Activated CD8-positive, alpha-beta T cell treated with anti-CD3 and anti-CD28 coated beads, Interleukin-2, amount 10 ng/mL, durations not matched to agents 7 days and 5 days (primary cell): ENCODE results near the gene MTUS2. TPM values are rescaled to one million over a fixed set of nuclear protein-coding genes. Genes with fewer than 3 reads are reported as not detected.

Experiments
- ATAC-seq: fragments of 150-1000 bp; cut with Tn5 transposase; one replicate; pipeline ENCODE4 v1.10.0; 2021; ENCODE audit warnings: moderate library complexity
- CTCF ChIA-PET: fragments of 350-600 bp; sonication (Branson Sonifier 250); formaldehyde crosslinking; loops from one replicate; lab custom pipeline; 2021; ENCODE audit warnings: antibody characterized with exemption; lab: Charles Lee
- POLR2A ChIA-PET: fragments of 350-600 bp; sonication (Branson Sonifier 250); formaldehyde crosslinking; loops from one replicate; lab custom pipeline; 2021; ENCODE audit warnings: antibody characterized with exemption; lab: Charles Lee
- DNase-seq: peaks from one replicate; pipeline ENCODE4 v3.0.0-alpha.2; 2020
- H3K27ac Mint-ChIP-seq: one replicate; pipeline ENCODE4 v1.8.0; 2021; ENCODE audit warnings: mild to moderate bottlenecking, mixed read lengths
- H3K27me3 Mint-ChIP-seq: one replicate; pipeline ENCODE4 v1.8.0; 2021; ENCODE audit warnings: low read depth, mixed read lengths
- H3K36me3 Mint-ChIP-seq: one replicate; pipeline ENCODE4 v1.8.0; 2021; ENCODE audit warnings: low read depth, mixed read lengths
- H3K4me1 Mint-ChIP-seq: one replicate; pipeline ENCODE4 v1.8.0; 2021; ENCODE audit warnings: low read depth, mixed read lengths
- H3K4me3 Mint-ChIP-seq: one replicate; pipeline ENCODE4 v1.8.0; 2021; ENCODE audit warnings: mild to moderate bottlenecking, mixed read lengths
- H3K9me3 Mint-ChIP-seq: one replicate; pipeline ENCODE4 v1.8.0; 2022; ENCODE audit warnings: mixed read lengths; ENCODE audit not compliant: insufficient read depth
- total RNA-seq, 2 experiments: library from RNA; stranded (reverse); gene quantifications; one replicate each; pipeline ENCODE4 v1.2.3, GENCODE V29; 2021

MTUS2 gene
- total RNA-seq, 2 experiments from 2014 or later, result not detected

DNA sequence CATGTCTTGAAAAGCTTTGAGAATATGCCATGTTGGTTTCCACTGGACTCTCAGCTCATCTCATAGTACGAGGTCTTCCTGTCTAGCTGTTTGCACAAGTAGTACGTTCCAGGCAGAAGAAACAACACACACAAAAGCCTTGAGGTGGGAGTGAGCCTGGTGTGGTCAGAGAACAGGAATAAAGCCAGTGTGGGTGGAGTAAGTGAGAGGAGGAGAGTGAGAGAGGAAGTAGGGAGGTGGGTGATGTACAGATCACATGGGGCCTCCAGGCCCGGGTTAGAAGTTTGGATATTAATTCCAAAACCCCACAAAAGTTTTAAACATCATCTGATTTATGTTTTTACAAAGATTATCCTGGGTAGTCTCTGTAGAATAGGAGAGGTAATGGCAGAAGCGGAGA, 230.6 kb downstream of the MTUS2 start:
- Mint-ChIP-seq H3K27me3 (no peaks in the 10 kb centered on the region), H3K36me3 (no peaks in the 10 kb centered on the region), H3K27ac (no peak overlapping the region), H3K9me3 (peaks cover 13% of the 10 kb centered on the region), H3K4me1 (no peaks in the 10 kb centered on the region), H3K4me3 (no peak overlapping the region)
- ChIA-PET POLR2A (no interaction called here), CTCF (no interaction called here)
- ATAC-seq, result no peak
- no peak for DNase-seq

DNA sequence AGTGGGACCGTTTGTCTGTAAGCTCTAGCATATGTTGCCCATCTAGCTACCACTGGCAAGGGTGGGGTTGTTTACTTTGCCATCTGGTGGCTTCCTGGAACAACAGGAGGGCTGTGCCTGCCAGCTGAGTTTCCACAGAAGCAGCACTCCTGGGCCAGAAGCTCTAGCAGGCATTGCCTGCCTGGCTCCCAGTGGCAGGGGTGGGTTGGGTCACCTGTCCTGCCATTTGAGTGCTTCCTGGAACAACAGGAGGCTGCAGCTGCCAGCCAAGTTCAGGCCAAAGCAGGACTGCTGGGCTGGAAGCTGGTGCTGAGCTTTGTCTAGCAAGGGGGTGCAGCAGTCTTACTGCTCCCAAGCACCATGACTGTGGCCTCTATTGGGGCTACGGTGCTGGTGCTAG, 239.7 kb downstream of the MTUS2 start:
- Mint-ChIP-seq H3K36me3 (no peaks in the 10 kb centered on the region), H3K4me3 (no peak overlapping the region)
- POLR2A ChIA-PET, result no interaction called here

DNA sequence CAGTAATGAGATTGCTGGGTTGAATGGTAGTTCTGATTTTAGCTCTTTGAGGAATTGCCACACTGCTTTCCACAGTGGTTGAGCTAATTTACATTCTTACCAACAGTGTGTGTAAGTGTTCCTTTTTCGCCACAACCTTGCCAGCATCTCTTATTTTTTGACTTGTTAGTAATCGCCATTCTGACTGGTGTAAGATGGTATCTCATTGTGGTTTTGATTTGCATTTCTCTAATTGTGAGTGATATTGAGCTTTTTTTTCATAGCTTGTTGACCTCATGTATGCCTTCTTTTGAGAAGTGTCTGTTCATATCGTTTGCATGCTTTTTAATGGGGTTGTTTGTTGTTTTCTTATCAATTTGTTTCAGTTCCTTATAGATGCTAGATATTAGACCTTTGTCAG, 245.0 kb downstream of the MTUS2 start:
- Mint-ChIP-seq H3K9me3 (no peaks in the 10 kb centered on the region), H3K4me3 (no peak overlapping the region), H3K27ac (no peak overlapping the region), H3K36me3 (no peaks in the 10 kb centered on the region), H3K27me3 (no peaks in the 10 kb centered on the region), H3K4me1 (no peaks in the 10 kb centered on the region)
- CTCF ChIA-PET, result no interaction called here
- POLR2A ChIA-PET, result no interaction called here
- DNase-seq (no peak), ATAC-seq (no peak)

More for the DNA sequence above, 239.7 kb downstream of the MTUS2 start:
- Mint-ChIP-seq H3K27me3 (no peaks in the 10 kb centered on the region), H3K9me3 (peaks cover 14% of the 10 kb centered on the region), H3K4me1 (no peaks in the 10 kb centered on the region), H3K27ac (no peak overlapping the region)
- CTCF ChIA-PET, result no interaction called here
- ATAC-seq, result no peak
- no peak for DNase-seq

DNA sequence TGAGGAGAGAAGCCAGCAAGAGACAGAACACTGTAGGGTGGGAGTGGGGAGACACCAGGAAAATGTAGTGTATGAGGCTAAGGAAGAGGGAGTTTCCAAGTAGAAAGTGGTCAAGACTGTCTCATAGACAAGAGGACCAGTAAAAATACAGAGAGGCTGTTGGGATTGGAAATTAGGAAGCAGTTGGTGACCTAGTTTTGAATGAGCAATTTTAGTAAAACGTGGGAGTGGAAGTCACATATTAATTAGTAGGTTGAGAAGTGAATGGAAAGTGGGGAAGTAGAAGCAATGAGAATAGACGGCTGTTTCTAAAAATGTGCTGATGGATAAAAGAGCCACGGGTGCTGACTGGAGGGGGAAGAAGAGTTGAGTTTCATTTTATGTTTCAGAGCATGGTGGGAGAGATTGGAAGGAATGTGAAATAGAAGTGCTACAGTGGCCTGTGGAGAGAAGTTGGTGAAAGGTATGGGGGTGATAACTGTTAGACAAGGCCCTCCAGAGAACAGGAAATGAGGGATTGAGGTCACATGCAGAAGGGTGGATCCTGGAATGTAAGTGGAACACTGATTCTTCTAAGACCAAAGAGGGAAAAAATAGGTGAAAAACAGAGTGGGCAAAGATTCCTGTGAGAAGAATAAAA, 247.3 kb downstream of the MTUS2 start:
- Mint-ChIP-seq H3K27ac (no peak overlapping the region), H3K9me3 (no peaks in the 10 kb centered on the region), H3K4me3 (no peak overlapping the region), H3K4me1 (no peaks in the 10 kb centered on the region), H3K36me3 (no peaks in the 10 kb centered on the region), H3K27me3 (no peaks in the 10 kb centered on the region)
- ATAC-seq (no peak), DNase-seq (no peak)
- CTCF ChIA-PET, result no interaction called here
- POLR2A ChIA-PET, result no interaction called here

DNA sequence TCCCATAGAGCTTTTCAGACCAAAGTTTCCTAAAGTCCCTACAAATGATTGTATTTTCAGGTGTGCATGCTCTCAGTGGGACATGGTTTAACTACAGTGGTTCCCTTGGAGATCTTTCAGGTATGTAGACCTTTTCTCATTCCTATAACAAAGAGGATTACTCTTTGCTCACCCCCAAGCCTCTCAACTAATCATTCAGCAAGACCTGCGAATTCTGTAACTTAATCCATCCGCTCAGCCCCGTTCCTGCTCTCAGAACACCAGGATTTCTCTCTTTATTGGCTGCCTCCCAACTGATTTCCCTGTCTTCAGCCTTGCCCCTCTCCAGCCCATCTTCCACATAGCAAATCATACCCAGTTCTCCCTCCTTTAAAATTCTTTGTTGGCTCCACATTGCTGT, 253.6 kb downstream of the MTUS2 start:
- CTCF ChIA-PET, result no interaction called here
- Mint-ChIP-seq H3K36me3 (no peaks in the 10 kb centered on the region), H3K27ac (no peak overlapping the region), H3K4me3 (no peak overlapping the region), H3K9me3 (no peaks in the 10 kb centered on the region), H3K4me1 (no peaks in the 10 kb centered on the region), H3K27me3 (no peaks in the 10 kb centered on the region)
- ATAC-seq (no peak), DNase-seq (no peak)
- POLR2A ChIA-PET, result no interaction called here

DNA sequence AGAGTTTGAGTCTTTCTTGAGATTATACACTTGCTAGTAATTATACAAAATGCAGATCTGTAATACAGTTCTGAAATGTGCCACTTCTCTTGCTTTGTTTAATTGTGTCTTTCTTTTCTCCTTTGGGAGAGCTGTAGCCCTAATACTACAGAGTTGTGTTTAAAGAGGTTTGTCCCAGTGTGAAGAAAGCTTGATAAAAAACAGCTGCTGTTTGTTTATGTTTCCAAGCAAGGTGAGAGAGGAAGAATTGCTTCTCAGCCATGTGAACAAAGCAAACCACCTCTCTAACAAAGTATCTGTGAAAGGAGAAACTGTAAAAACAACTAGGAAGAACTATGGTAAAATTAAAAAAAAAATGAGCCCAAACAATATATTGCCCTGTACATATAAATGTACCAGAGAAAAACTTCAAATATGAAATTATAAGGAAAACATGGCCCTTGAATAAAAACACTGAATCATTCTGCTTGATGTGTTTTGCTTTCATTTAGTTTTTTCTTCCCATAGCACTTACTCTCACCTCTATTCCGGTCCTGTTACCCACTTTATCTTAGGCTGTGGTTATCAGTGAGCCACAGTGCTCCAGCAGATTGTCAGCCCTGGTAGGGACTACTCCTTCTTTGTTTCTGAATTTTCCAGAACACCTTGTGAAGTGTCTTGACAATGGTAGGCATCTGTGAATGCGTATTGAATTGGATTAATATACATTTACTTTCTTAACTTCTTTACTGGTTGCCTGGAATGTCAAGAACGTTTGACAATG, 257.1 kb downstream of the MTUS2 start:
- Mint-ChIP-seq H3K27me3 (no peaks in the 10 kb centered on the region), H3K9me3 (no peaks in the 10 kb centered on the region), H3K4me1 (peaks cover 8% of the 10 kb centered on the region), H3K4me3 (no peak overlapping the region), H3K36me3 (no peaks in the 10 kb centered on the region), H3K27ac (no peak overlapping the region)
- CTCF ChIA-PET, result no interaction called here
- ATAC-seq (no peak), DNase-seq (no peak)
- POLR2A ChIA-PET, result no interaction called here

DNA sequence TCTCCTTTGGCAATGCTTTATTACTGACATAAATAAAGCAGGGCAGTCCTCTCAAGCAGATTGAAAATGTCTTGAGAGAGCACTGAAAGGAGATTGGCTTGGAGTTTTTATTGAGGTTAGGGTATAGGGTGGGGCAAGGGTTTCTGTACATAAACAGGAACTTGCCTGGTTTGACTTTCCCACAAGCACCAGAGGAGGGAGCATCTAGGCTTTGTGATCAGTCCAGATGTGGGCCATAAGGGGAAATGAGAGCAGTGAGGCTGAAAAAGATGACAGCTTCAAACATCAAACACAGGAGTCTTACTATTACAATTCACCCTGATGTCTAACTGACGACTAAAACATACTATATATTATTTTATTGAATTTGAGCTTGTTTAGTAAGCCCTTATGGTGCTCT, 260.9 kb downstream of the MTUS2 start:
- CTCF ChIA-PET, result interaction anchor here (0.7 to 0.9 kb wide), 2 partner anchors 25 to 52 kb away, joined by 3 read pairs; no protein-coding TSS in a partner anchor
- DNase-seq (peak; percentile 27), ATAC-seq (peak; percentile 60)
- Mint-ChIP-seq H3K4me1 (peaks cover 8% of the 10 kb centered on the region), H3K4me3 (no peak overlapping the region), H3K27ac (peak overlapping the region; percentile 30), H3K9me3 (no peaks in the 10 kb centered on the region), H3K27me3 (no peaks in the 10 kb centered on the region), H3K36me3 (no peaks in the 10 kb centered on the region)
- POLR2A ChIA-PET, result no interaction called here

DNA sequence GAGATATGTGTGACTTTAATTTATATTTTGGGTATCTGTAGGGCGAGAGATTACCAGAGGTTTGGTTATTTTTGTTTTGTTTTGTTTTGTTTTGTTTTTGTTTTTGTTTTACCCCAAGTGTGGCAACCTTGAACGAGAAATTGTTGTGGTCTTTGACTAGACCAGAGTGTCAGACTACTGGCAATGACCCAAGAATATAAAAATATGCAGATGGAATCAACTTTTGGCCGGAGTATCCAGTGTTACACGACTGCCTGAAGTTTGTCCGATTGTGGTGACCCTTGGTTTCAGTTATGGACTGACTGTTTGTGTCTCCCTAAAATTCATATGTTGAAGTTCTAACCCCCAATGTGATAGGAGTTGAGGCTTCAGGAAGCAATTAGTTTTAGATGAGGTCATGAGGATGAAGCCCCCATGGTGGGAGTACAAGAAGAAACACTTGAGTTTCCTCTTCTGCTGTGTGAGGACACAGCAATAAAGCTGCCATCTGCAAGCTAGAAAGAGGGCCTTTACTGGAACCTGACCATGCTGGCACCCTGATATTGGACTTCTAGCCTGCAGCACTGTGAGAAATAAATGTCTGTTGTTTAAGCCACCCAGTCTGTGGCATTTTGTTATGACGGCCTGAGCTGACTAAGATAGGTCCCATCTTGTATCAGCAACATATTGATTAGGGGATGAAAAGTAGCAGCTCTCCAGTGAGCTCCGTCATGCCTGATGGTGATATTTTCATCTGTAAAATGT, 261.7 kb downstream of the MTUS2 start:
- no peaks in the 10 kb centered on the region for H3K27me3 Mint-ChIP-seq
- POLR2A ChIA-PET, result no interaction called here
- no peaks in the 10 kb centered on the region for H3K36me3 Mint-ChIP-seq
- CTCF ChIA-PET, result no interaction called here
- no peaks in the 10 kb centered on the region for H3K9me3 Mint-ChIP-seq
- no peak overlapping the region for H3K4me3 Mint-ChIP-seq
- DNase-seq (no peak), ATAC-seq (no peak)
- H3K4me1 Mint-ChIP-seq, result peaks cover 8% of the 10 kb centered on the region
- H3K27ac Mint-ChIP-seq, result no peak overlapping the region

DNA sequence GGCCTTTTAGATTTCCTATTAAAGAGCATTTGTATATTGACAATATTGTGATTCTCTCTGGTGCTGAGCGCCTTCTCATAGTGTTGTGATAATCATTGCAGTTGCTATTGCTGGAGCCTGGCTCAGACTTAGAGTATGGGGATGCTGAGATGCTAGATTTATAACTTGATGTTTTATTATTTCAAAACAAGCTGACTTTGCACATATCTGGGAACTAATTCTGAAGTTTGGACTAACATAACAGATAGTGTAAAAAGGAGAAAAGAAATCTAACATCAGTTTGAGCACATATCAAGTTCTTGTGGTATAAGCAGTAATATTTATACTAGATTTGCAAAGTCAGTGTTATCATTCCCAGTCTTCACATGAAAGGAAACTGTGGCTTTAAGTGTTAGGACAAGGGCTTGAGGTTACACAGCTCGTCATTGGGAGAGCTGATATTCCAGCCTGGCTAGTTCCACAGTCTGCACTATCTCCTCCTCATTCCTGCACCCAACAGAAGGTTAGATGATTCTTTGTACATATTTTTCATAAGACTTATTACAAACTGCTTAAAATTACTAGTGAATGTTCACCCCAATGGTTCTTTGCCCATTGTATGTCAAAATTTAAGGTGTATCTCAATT, 279.8 kb downstream of the MTUS2 start:
- POLR2A ChIA-PET, result no interaction called here
- no peaks in the 10 kb centered on the region for H3K36me3 Mint-ChIP-seq
- CTCF ChIA-PET, result no interaction called here
- H3K9me3 Mint-ChIP-seq, result peaks cover 4% of the 10 kb centered on the region
- no peak for DNase-seq
- H3K27ac Mint-ChIP-seq, result no peak overlapping the region
- H3K4me3 Mint-ChIP-seq, result no peak overlapping the region
- ATAC-seq, result no peak
- no peaks in the 10 kb centered on the region for H3K4me1 Mint-ChIP-seq
- H3K27me3 Mint-ChIP-seq, result no peaks in the 10 kb centered on the region

DNA sequence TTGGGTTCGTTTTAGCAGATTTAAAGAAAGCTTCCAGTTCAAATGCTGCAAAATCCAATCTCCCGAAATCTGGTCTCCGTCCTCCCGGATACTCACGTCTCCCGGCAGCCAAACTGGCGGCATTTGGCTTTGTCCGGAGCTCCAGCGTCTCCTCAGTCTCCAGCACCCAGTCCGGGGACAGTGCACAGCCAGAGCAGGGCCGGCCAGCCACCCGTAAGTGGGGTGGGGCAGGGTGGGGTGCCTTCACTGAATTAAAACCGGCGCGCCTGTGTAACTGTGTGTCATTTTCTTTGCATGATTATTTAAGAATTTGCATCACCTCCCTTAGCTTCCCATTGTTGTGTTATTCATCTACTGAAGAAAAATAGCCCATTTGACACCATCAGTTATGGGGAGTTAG, 280.6 kb downstream of the MTUS2 start:
- no peaks in the 10 kb centered on the region for H3K4me1 Mint-ChIP-seq
- H3K27ac Mint-ChIP-seq, result no peak overlapping the region
- DNase-seq (no peak), ATAC-seq (no peak)
- H3K4me3 Mint-ChIP-seq, result no peak overlapping the region
- ChIA-PET CTCF (interaction anchor here (0.6 kb wide), 1 partner anchor 213 kb away, joined by 3 read pairs; no protein-coding TSS in a partner anchor), POLR2A (no interaction called here)
- H3K36me3 Mint-ChIP-seq, result no peaks in the 10 kb centered on the region
- H3K27me3 Mint-ChIP-seq, result no peaks in the 10 kb centered on the region
- peaks cover 4% of the 10 kb centered on the region for H3K9me3 Mint-ChIP-seq

DNA sequence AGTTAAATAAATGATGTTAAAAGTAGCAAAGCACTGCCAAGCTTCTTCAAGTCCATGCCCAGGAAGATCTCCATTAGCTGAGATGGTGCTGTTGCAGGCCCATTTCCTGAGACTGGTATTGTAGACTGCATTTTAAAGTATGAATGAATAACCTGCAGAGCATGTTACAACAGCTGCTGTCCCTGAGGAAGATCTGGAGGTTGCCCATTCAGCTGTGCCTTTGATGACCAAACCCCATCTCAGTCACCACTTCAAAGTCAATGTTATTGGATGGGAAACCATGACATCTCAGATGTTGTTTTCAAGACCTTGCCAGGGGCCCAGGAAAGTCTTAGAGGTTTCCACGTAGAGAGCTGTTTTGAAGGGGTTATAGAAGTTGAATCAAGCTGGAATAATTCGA, 281.3 kb downstream of the MTUS2 start:
- no peak for ATAC-seq
- POLR2A ChIA-PET, result no interaction called here
- no peak overlapping the region for H3K4me3 Mint-ChIP-seq

DNA sequence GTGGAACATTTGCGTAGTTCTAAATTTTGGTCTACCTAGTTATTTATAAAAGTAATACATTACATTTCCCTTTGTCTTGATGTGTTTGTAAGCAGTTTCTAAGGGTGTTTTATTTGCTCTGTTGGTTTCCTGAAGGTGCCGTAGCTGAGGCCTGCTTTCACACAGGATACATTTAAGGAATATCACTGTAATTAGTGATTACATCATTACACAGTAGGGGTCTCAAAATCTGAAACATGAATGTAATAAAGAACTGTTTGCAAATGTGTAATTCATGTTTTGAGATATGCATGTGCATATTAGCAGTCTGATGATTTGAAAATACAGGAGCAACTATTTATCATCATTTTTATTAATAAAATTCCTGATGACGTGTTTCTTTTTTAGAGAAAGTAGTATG, 281.8 kb downstream of the MTUS2 start:
- no peak for ATAC-seq
- no peak for DNase-seq
- H3K4me3 Mint-ChIP-seq, result no peak overlapping the region
- CTCF ChIA-PET, result no interaction called here
- no peaks in the 10 kb centered on the region for H3K36me3 Mint-ChIP-seq
- H3K9me3 Mint-ChIP-seq, result peaks cover 4% of the 10 kb centered on the region
- H3K27ac Mint-ChIP-seq, result no peak overlapping the region
- POLR2A ChIA-PET, result no interaction called here
- no peaks in the 10 kb centered on the region for H3K27me3 Mint-ChIP-seq
- H3K4me1 Mint-ChIP-seq, result no peaks in the 10 kb centered on the region

More for the DNA sequence above, 281.3 kb downstream of the MTUS2 start:
- no peaks in the 10 kb centered on the region for H3K4me1 Mint-ChIP-seq
- H3K27me3 Mint-ChIP-seq, result no peaks in the 10 kb centered on the region
- H3K27ac Mint-ChIP-seq, result no peak overlapping the region
- CTCF ChIA-PET, result no interaction called here
- peaks cover 4% of the 10 kb centered on the region for H3K9me3 Mint-ChIP-seq
- H3K36me3 Mint-ChIP-seq, result no peaks in the 10 kb centered on the region
- DNase-seq, result no peak
